Measurements from ENCODE around the gene SSH2.

Gene SSH2

DNA sequence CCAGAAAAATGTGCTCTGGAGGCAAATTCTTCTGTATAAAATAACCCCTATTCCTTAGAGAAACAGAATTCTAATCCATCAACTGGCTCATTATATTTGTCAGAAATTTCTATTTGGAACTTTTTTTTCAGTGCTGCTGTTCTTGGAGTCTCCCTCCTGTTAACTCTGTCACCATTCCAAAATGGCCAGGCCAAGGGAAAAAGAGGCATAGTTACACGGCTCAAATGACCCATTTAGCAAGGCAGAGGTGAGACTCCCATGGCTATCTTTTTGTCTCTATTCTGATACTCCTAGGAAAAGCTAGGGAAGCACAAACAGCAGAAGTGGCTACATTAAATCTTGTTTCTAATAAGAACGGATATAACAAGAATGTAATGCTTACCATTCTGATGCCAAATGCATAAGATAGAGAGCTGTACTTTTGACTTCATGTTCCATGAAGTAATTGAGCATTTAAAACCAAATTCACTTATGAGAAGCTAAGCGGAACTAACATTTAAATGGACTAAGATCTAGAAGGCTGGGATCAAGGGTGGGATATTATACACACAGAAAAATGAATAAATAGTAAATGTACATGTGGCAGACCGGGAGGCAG lies 242.9 kb downstream of the SSH2 start:
- Histone ChIP-seq H3K14ac (ENCODE audit: low read length) (no peak overlapping the region), H3K36me3 (replicated peaks in 1 of 2; ENCODE audit: control insufficient read depth in 2 of 2, insufficient read depth in 2 of 2, low read length in 2 of 2) (no peaks in the 10 kb centered on the region), H2BK12ac (ENCODE audit: low read length) (no peak overlapping the region), H3K4me1 (ENCODE audit: control insufficient read depth in 2 of 2, insufficient read depth in 1 of 2, low read depth in 1 of 2, low read length in 2 of 2) (peaks cover 3 to 4% of the 10 kb centered on the region in 2 donors), H4K8ac (ENCODE audit: low read depth, low read length) (no peak overlapping the region), H3K4ac (ENCODE audit: low read length) (no peak overlapping the region), H3K9ac (ENCODE audit: low read depth, low read length, poor library complexity) (no peak overlapping the region), H2AK5ac (ENCODE audit: low read depth, low read length) (no peak overlapping the region), H4K91ac (ENCODE audit: low read depth, low read length, poor library complexity) (no peak overlapping the region), H3K27ac (replicated peaks; ENCODE audit: low read length) (no peak overlapping the region), H2BK15ac (ENCODE audit: low read length) (no peak overlapping the region), H3K9me3 (replicated peaks in 1 of 2; ENCODE audit: control insufficient read depth in 2 of 2, insufficient read depth in 1 of 2, low read depth in 1 of 2, low read length in 2 of 2) (no peaks in the 10 kb centered on the region), H3K27me3 (ENCODE audit: control insufficient read depth in 3 of 3, insufficient read depth in 3 of 3, low read depth in 1 of 3, low read length in 3 of 3) (no peaks in the 10 kb centered on the region), H3K18ac (ENCODE audit: low read length) (no peak overlapping the region), H2BK5ac (ENCODE audit: low read length) (no peak overlapping the region), H3K4me3 (ENCODE audit: low read length in 2 of 2) (no peak overlapping the region), H2BK120ac (ENCODE audit: low read depth, low read length) (no peak overlapping the region), H3K23ac (ENCODE audit: low read depth, low read length, poor library complexity) (no peak overlapping the region), H2AFZ (ENCODE audit: low read length) (no peak overlapping the region), H3K4me2 (ENCODE audit: insufficient read depth, low read length, poor library complexity, severe bottlenecking) (no peak overlapping the region), H3K79me1 (ENCODE audit: low read depth, low read length) (no peaks in the 10 kb centered on the region)
- WGBS, 2 donors (ENCODE audit: extremely low coverage in 2 of 2, insufficient read length in 2 of 2, insufficient replicate concordance in 1 of 2): no CpG with 5 or more reads among the region's 4 CpGs
- DNase-seq (ENCODE audit: low spot score): no peak

DNA sequence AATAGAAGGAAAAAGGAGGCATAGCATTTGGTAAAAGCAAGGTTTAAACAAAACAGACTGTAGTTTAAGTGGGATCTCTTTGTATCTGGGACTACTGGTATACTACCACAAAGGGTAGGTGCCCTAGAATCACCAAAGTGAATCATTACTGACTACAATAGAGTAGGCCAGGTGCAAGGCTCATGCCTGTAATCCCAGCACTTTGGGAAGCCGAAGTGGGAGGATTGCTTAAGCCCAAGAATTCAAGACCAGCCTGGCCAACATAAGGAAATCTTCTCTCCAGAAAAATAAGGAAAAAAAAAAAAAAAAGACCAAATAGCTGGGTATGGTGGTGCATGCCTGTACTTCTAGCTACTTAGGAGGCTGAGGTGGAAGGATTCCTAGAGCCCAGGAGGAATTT lies 246.5 kb downstream of the SSH2 start:
- no peaks in the 10 kb centered on the region for H3K27me3 ChIP-seq (ENCODE audit: control insufficient read depth in 3 of 3, insufficient read depth in 3 of 3, low read depth in 1 of 3, low read length in 3 of 3)
- no peak overlapping the region for H2AFZ ChIP-seq (ENCODE audit: low read length)
- H2BK120ac ChIP-seq (ENCODE audit: low read depth, low read length): no peak overlapping the region
- no peak overlapping the region for H3K4me3 ChIP-seq (ENCODE audit: low read length in 2 of 2)
- H3K4ac ChIP-seq (ENCODE audit: low read length): no peak overlapping the region
- H2BK15ac ChIP-seq (ENCODE audit: low read length): no peak overlapping the region
- H4K8ac ChIP-seq (ENCODE audit: low read depth, low read length): no peak overlapping the region
- no peak overlapping the region for H3K18ac ChIP-seq (ENCODE audit: low read length)
- H3K36me3 ChIP-seq (replicated peaks in 1 of 2; ENCODE audit: control insufficient read depth in 2 of 2, insufficient read depth in 2 of 2, low read length in 2 of 2): no peaks in the 10 kb centered on the region
- H3K23ac ChIP-seq (ENCODE audit: low read depth, low read length, poor library complexity): no peak overlapping the region
- H3K27ac ChIP-seq (replicated peaks; ENCODE audit: low read length): peak overlapping the region; percentile 61
- no CpG with 5 or more reads among the region's 1 CpG for WGBS, 2 donors (ENCODE audit: extremely low coverage in 2 of 2, insufficient read length in 2 of 2, insufficient replicate concordance in 1 of 2)
- H3K4me2 ChIP-seq (ENCODE audit: insufficient read depth, low read length, poor library complexity, severe bottlenecking): no peak overlapping the region
- DNase-seq (ENCODE audit: low spot score): no peak
- H2AK5ac ChIP-seq (ENCODE audit: low read depth, low read length): no peak overlapping the region
- no peak overlapping the region for H3K9ac ChIP-seq (ENCODE audit: low read depth, low read length, poor library complexity)
- no peaks in the 10 kb centered on the region for H3K79me1 ChIP-seq (ENCODE audit: low read depth, low read length)
- peaks cover 3 to 4% of the 10 kb centered on the region in 2 donors for H3K4me1 ChIP-seq (ENCODE audit: control insufficient read depth in 2 of 2, insufficient read depth in 1 of 2, low read depth in 1 of 2, low read length in 2 of 2)
- no peak overlapping the region for H4K91ac ChIP-seq (ENCODE audit: low read depth, low read length, poor library complexity)
- no peak overlapping the region for H3K14ac ChIP-seq (ENCODE audit: low read length)
- H2BK12ac ChIP-seq (ENCODE audit: low read length): no peak overlapping the region
- no peak overlapping the region for H2BK5ac ChIP-seq (ENCODE audit: low read length)
- H3K9me3 ChIP-seq (replicated peaks in 1 of 2; ENCODE audit: control insufficient read depth in 2 of 2, insufficient read depth in 1 of 2, low read depth in 1 of 2, low read length in 2 of 2): no peaks in the 10 kb centered on the region

DNA sequence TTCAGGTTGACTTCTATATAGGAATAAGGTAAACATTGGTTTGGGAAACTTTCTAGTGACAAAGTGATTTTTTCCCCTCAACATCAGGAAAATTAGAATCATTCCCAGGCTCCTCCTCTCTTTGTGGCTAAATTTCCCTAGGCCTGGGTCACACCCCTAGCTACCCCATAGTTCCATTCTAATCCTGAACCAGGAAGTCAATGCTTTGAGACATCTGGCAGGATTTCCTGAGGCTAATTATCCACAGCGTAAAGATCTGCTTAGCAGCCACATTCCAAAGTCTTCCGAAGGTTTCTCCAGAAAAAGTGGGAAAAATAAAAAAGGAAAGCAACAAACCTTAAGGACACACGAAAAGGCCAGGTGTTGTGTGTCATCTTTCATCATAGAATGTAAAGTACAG lies 247.0 kb downstream of the SSH2 start:
- Histone ChIP-seq H3K23ac (ENCODE audit: low read depth, low read length, poor library complexity) (no peak overlapping the region), H3K4me1 (ENCODE audit: control insufficient read depth in 2 of 2, insufficient read depth in 1 of 2, low read depth in 1 of 2, low read length in 2 of 2) (peaks cover 3 to 4% of the 10 kb centered on the region in 2 donors), H2AFZ (ENCODE audit: low read length) (no peak overlapping the region), H3K36me3 (replicated peaks in 1 of 2; ENCODE audit: control insufficient read depth in 2 of 2, insufficient read depth in 2 of 2, low read length in 2 of 2) (no peaks in the 10 kb centered on the region), H2BK5ac (ENCODE audit: low read length) (no peak overlapping the region), H2AK5ac (ENCODE audit: low read depth, low read length) (no peak overlapping the region), H2BK15ac (ENCODE audit: low read length) (no peak overlapping the region), H3K4me3 (ENCODE audit: low read length in 2 of 2) (no peak overlapping the region), H4K8ac (ENCODE audit: low read depth, low read length) (no peak overlapping the region), H3K4me2 (ENCODE audit: insufficient read depth, low read length, poor library complexity, severe bottlenecking) (no peak overlapping the region), H3K4ac (ENCODE audit: low read length) (no peak overlapping the region), H3K27me3 (ENCODE audit: control insufficient read depth in 3 of 3, insufficient read depth in 3 of 3, low read depth in 1 of 3, low read length in 3 of 3) (no peaks in the 10 kb centered on the region), H2BK12ac (ENCODE audit: low read length) (no peak overlapping the region), H3K79me1 (ENCODE audit: low read depth, low read length) (no peaks in the 10 kb centered on the region), H3K14ac (ENCODE audit: low read length) (no peak overlapping the region), H3K9ac (ENCODE audit: low read depth, low read length, poor library complexity) (no peak overlapping the region), H3K18ac (ENCODE audit: low read length) (no peak overlapping the region), H3K9me3 (replicated peaks in 1 of 2; ENCODE audit: control insufficient read depth in 2 of 2, insufficient read depth in 1 of 2, low read depth in 1 of 2, low read length in 2 of 2) (no peaks in the 10 kb centered on the region), H2BK120ac (ENCODE audit: low read depth, low read length) (no peak overlapping the region), H4K91ac (ENCODE audit: low read depth, low read length, poor library complexity) (no peak overlapping the region), H3K27ac (replicated peaks; ENCODE audit: low read length) (peak overlapping the region; percentile 61)
- DNase-seq (ENCODE audit: low spot score): peak; percentile 24
- no CpG with 5 or more reads among the region's 3 CpGs for WGBS, 2 donors (ENCODE audit: extremely low coverage in 2 of 2, insufficient read length in 2 of 2, insufficient replicate concordance in 1 of 2)

GRCh38 chr17:29682054-29682453 lies 248.0 kb downstream of the SSH2 start:
- Histone ChIP-seq H3K18ac (ENCODE audit: low read length) (no peak overlapping the region), H3K27ac (replicated peaks; ENCODE audit: low read length) (no peak overlapping the region), H3K9me3 (replicated peaks in 1 of 2; ENCODE audit: control insufficient read depth in 2 of 2, insufficient read depth in 1 of 2, low read depth in 1 of 2, low read length in 2 of 2) (no peaks in the 10 kb centered on the region), H3K4ac (ENCODE audit: low read length) (no peak overlapping the region), H3K79me1 (ENCODE audit: low read depth, low read length) (no peaks in the 10 kb centered on the region), H4K8ac (ENCODE audit: low read depth, low read length) (no peak overlapping the region), H2AK5ac (ENCODE audit: low read depth, low read length) (no peak overlapping the region), H2BK15ac (ENCODE audit: low read length) (no peak overlapping the region), H3K23ac (ENCODE audit: low read depth, low read length, poor library complexity) (no peak overlapping the region), H3K4me2 (ENCODE audit: insufficient read depth, low read length, poor library complexity, severe bottlenecking) (no peak overlapping the region), H3K14ac (ENCODE audit: low read length) (no peak overlapping the region), H4K91ac (ENCODE audit: low read depth, low read length, poor library complexity) (no peak overlapping the region), H3K4me1 (ENCODE audit: control insufficient read depth in 2 of 2, insufficient read depth in 1 of 2, low read depth in 1 of 2, low read length in 2 of 2) (peaks cover 3 to 6% of the 10 kb centered on the region in 2 donors), H2BK12ac (ENCODE audit: low read length) (no peak overlapping the region), H3K36me3 (replicated peaks in 1 of 2; ENCODE audit: control insufficient read depth in 2 of 2, insufficient read depth in 2 of 2, low read length in 2 of 2) (no peaks in the 10 kb centered on the region), H2AFZ (ENCODE audit: low read length) (no peak overlapping the region), H3K27me3 (ENCODE audit: control insufficient read depth in 3 of 3, insufficient read depth in 3 of 3, low read depth in 1 of 3, low read length in 3 of 3) (no peaks in the 10 kb centered on the region), H3K4me3 (ENCODE audit: low read length in 2 of 2) (no peak overlapping the region), H2BK120ac (ENCODE audit: low read depth, low read length) (no peak overlapping the region), H3K9ac (ENCODE audit: low read depth, low read length, poor library complexity) (no peak overlapping the region), H2BK5ac (ENCODE audit: low read length) (no peak overlapping the region)
- no CpG with 5 or more reads among the region's 2 CpGs for WGBS, 2 donors (ENCODE audit: extremely low coverage in 2 of 2, insufficient read length in 2 of 2, insufficient replicate concordance in 1 of 2)
- no peak for DNase-seq (ENCODE audit: low spot score)
